ENCODE data around the gene SNX13.
"Not testable (repeated sequence)": the region's sequence is repeated elsewhere in the genome, so short reads cannot be mapped to it uniquely, and the experiment has no call there.

SNX13 gene

DNA sequence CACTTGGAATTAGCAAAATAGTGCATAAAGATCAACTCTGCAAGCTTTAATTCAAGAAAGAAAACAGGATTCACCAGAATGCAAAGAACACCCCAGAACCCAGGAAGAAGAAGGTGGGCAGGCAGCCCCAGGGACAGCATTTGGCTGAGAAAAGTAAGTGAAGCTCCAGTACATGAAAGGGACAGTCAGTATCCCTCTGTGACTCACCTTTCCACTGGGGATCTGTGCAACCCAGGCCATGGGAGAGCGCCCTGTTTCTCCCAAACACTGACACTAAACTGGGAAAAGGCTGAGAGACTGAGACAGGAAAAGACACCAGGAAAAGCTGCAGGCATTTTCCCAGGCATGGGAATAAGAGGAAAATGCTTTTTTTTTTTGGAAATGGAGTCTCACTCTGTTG is 28.2 kb downstream of the SNX13 start:
- no peak for DNase-seq (ENCODE audit: low read depth in 2 of 2)

DNA sequence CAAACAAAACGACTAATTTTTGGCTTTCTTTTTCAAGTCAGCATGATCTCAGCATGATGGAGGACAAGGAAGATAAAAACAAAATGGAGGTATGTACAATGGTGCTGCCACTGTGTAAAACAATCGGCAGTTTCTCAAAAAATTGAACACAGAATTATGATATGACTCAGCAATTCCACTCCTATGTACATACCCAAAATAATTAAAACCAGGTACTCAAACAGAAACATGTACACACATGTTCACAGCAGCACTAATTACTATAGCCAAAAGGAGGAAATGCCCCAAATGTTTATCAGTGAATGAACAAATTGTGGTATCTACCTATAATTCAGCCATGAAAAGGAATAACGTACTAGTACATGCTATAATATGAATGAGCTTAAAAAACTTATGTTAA is 29.9 kb downstream of the SNX13 start:
- DNase-seq (ENCODE audit: low read depth in 2 of 2), result no peak

GRCh38 chr7:17909310-17909709 is 31.0 kb downstream of the SNX13 start:
- not testable (repeated sequence) for DNase-seq (ENCODE audit: low read depth in 2 of 2)

DNA sequence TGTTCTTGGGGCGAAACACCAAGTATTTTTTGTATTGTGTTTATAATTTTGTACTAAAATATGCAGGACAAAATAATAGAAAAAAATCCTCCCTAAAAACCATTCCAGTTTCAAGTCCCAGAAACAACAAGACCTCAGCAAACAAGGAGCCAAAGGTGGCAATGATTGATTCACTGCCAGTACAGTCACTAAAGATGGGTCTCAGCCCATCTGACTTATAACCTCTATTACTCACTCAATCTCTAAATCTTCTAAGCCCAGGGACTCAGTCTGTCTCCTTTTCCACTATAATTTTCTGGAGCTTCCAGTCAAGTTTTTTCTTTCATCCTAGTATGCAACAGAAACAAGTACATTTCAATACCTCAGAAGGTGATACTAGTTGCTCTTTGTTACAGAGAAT is 33.3 kb downstream of the SNX13 start:
- DNase-seq (ENCODE audit: low read depth in 2 of 2), result no peak

DNA sequence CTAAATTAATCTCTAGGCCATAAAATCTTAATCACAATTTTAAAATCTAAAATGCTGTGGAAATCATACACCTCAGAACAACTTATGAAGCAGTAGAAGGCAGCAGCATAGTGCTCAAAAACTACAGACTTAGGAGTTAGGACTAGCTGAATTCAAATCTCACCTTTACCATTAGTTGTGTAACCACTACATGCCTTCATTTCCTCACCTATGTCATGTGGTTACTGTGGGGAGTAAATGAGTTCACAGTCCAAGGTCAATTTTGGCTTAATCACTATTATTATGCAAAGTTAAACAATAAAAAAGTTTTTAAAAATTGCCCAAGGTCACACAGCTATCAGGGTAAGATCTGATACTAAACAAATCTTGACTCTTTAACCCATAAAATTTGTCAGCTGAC is 37.0 kb downstream of the SNX13 start:
- no peak for DNase-seq (ENCODE audit: low read depth in 2 of 2)

GRCh38 chr7:17902599-17902998 is 37.7 kb downstream of the SNX13 start:
- DNase-seq (ENCODE audit: low read depth in 2 of 2), result no peak

DNA sequence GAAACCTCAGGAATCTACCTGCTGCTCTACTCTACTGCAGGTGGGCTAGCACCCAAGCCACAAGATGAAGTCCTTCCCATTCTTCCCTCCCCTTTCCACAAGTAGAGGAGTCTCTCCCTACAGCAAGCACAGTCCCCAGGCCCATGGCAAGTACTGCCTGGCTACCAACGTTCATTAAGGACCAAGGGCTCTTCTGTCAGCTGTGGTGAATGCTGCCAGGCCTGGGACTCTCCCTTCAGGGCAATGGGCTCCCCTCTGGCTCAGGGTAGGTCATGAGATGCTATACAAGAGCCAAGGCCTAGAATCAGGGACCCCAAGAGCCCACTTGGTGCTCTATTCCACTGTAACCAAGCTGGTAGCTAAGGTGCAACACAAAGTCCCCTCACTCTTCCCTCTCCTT is 39.8 kb downstream of the SNX13 start:
- DNase-seq (ENCODE audit: low read depth in 2 of 2), result no peak

DNA sequence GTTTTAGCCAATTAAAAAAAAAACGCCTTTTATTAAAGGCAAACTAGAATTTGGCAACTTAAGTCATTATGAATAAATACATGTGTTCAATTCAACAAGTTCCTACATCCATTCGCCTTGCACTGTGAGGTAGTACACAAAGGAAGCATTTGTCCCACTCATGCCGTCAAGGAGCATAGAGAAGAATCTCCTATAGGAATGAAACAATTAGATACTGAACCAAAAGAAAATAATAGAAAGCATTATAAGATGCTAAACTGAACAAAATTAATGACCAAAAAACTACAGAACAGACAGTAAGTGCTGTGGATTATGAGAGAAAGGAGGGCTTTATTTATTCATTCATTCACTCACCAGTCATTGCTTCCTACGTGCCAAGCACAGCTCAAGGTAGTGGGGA is 42.2 kb downstream of the SNX13 start:
- DNase-seq (ENCODE audit: low read depth in 2 of 2), result no peak

GRCh38 chr7:17887286-17887685 is 53.0 kb downstream of the SNX13 start:
- no peak for DNase-seq (ENCODE audit: low read depth in 2 of 2)

- DNase-seq (ENCODE audit: low read depth in 2 of 2), result no peak
These were observed 57.6 kb downstream of the SNX13 start for GRCh38 chr7:17882685-17883084.

DNA sequence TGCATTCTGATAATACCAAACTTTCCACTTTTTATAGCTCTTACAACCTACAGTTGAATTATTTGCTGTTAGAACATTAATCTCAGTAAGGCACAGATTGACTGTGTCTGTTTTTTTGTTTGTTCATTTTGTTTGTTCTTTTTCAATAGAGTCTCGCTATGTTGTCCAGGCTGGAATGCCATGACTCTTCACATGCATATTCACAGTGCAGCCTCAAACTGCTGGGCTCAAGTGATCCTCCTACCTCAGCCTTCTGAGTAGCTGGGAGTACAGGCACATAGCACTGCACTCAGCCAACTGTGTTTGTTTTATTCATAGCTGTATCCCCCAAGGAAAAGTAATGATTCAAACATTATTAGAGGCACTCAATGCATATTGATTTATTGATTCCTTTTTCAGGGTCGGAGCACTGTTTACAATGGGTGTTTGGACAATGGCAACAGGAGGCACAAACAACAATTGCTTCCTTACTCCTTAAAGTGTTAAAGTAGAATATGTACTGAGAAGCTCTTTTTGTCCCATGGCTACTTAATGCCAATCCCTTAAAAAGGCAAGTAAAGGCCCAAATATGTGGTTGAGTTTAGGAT is 61.1 kb downstream of the SNX13 start:
- DNase-seq (ENCODE audit: low read depth in 2 of 2), result no peak

GRCh38 chr7:17878627-17879026 is 61.7 kb downstream of the SNX13 start:
- DNase-seq (ENCODE audit: low read depth in 2 of 2), result no peak

DNA sequence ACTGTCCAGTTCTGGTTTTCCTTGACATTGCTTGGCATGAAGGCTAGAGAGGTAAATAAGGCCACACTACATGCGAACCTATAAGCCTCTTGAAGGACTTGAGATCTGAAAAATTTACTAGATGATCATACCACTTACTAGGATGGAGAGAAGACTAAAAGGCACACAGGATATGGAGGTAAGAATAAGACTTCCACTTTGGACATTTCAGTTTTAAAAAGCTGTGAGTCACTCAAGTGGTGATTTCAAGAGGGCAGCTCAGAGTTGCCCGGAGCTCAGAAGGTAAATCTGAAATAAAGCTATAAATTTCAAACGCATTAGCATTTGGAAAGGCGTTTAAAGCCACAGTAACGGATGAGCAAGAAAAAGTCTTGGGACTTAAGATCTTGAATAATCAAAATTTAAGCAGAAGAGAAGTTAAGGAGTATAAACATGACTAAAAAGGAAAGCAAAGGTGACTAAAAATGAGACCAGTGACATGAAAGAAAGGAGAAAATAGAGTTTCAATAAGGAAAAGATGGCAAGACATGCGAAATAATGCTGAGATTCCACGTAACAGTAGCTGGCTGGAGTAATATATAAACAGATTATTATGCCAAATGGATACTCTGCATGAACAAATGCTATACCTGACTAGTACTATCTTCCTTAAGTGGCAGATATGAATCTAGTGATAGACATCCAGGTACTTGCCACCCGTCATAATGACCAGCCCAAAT is 68.3 kb downstream of the SNX13 start:
- DNase-seq (ENCODE audit: low read depth in 2 of 2), result no peak

GRCh38 chr7:17870406-17870805 is 69.9 kb downstream of the SNX13 start:
- DNase-seq (ENCODE audit: low read depth in 2 of 2), result no peak

- no peak for DNase-seq (ENCODE audit: low read depth in 2 of 2)
These were observed 76.5 kb downstream of the SNX13 start for GRCh38 chr7:17863809-17864143.

- no peak for DNase-seq (ENCODE audit: low read depth in 2 of 2)
These were observed 77.0 kb downstream of the SNX13 start for GRCh38 chr7:17863095-17863808.

GRCh38 chr7:17856251-17856650 is 84.0 kb downstream of the SNX13 start:
- DNase-seq (ENCODE audit: low read depth in 2 of 2), result no peak

DNA sequence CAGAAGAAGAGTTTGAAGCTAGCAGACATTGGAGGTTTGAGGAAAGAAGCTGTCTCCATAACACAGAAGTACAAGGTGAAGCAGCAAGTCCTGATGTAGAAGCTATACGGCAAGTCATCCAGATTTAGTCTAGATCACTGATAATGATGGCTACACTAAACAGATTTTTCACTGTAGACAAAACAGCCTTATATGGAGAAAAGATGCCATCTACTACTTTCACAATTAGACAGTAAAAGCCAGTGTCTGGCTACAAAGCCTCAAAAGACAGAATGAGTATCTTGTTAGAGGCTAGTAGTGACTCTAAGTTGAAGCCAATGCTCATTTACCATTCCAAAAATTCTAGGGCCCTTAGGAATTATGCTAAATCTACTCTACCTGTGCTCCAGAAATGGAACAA is 85.1 kb downstream of the SNX13 start:
- no peak for DNase-seq (ENCODE audit: low read depth in 2 of 2)

DNA sequence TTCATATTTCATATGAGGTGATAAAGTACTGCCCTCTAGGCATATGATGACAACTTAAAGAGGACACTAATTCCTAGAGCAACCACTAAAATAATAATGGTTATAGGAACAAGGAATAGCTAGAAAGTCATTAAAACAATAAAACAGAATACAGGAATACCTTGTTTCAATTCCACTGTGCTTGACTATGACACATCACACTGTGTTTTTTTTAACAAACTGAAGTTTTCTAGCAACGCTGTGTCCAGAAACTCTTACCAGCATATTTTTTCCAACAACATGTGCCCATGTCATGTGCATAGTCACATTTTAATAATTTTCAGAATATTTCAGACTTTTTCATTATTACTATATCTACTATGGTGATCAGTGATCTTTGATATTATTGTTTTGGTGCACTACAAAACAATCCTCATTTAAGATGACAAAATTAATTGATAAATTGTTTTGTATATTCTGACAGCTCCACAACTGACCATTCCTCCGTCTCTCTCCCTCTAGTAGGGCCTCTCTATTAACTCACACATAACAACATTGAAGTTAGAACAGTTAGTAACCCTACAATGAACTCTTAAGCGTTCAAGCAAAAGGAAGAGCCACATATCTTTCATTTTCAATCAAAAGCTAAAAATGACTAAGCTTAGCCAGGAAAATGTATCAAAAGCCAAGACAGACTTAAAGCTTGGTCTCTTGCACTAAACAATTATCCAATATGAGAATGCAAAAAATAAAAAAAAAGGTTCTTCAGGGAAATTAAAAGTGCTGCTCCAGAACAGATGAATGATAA is 85.8 kb downstream of the SNX13 start:
- DNase-seq (ENCODE audit: low read depth in 2 of 2), result no peak

DNA sequence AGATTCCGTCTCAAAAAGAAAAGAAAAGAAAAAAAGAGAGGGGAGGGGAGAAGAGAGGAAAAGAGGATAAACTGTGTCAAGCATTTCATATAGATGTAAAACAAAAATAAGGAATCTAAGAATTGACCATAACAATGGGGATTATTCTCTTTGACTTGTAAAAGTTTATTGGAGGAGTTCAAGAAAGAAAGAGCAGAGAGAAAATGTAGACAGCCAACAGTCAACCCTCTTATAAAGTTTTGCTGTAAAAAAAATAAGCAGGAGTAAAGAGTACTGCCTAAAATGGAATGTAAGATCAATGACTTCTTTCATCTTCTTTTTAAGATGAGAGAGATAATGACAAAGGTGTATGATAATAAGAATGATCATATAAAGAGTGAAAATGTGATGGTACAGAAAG is 87.9 kb downstream of the SNX13 start:
- no peak for DNase-seq (ENCODE audit: low read depth in 2 of 2)

GRCh38 chr7:17849504-17849903 is 90.8 kb downstream of the SNX13 start:
- no peak for DNase-seq (ENCODE audit: low read depth in 2 of 2)

GRCh38 chr7:17848516-17848915 is 91.8 kb downstream of the SNX13 start:
- DNase-seq (ENCODE audit: low read depth in 2 of 2), result no peak

DNA sequence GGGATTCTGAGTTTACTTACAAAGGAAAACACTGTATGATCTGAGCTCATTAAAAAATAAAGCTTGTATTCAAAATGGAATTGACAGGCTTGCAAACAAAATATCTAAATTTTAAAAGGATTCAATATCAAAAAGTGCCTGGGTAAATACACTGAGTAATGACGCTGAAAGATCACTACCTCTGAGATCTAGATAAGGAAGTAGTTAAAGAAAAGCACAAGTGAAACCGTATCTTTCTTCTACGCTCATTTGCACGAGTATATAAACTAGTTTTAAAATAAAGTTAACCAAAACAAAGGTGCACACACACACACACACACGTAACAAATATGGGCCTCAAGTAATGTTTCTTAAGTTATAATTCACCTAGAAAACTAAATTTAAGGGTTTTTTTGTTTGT is 93.4 kb downstream of the SNX13 start:
- no peak for DNase-seq (ENCODE audit: low read depth in 2 of 2)
